Stimulated activated CD8-positive, alpha-beta memory T cell treated with anti-CD3 and anti-CD28 coated beads, Interleukin-12 subunit alpha, Interleukin-12 subunit beta, amount 100 ng/mL, for 4 hours (primary cell): Measurements from ENCODE around the gene PRAC1.

Experiments used
- DNase-seq: peaks from one replicate; pipeline ENCODE4 v3.0.0-alpha.2; 2020; ENCODE audit warnings: low read depth

PRAC1 gene

GRCh38 chr17:48704361-48705248, 17.7 kb downstream of the PRAC1 start:
- DNase-seq, result no peak

GRCh38 chr17:48701864-48702532, 20.3 kb downstream of the PRAC1 start:
- no peak for DNase-seq

GRCh38 chr17:48693178-48693577, 29.1 kb downstream of the PRAC1 start:
- no peak for DNase-seq

GRCh38 chr17:48692049-48692448, 30.3 kb downstream of the PRAC1 start:
- DNase-seq, result no peak

- no peak for DNase-seq
Observed at GRCh38 chr17:48690655-48691054, 31.7 kb downstream of the PRAC1 start.

GRCh38 chr17:48681609-48682008, 40.7 kb downstream of the PRAC1 start:
- no peak for DNase-seq

- no peak for DNase-seq
Observed at GRCh38 chr17:48679385-48680096, 42.8 kb downstream of the PRAC1 start.

GRCh38 chr17:48678141-48678971, 44.0 kb downstream of the PRAC1 start:
- DNase-seq, result peak; percentile 48

- DNase-seq, result no peak
Observed at GRCh38 chr17:48676963-48677558, 45.3 kb downstream of the PRAC1 start.

- no peak for DNase-seq
Observed at GRCh38 chr17:48672340-48672739, 50.0 kb downstream of the PRAC1 start.
